Globus pallidus (tissue), 1 donor: ENCODE results near the gene LRRFIP2.
A peak's percentile ranks its signal among the peaks of the same experiment; 100 is the strongest.
"Not testable (repeated sequence)": the region's sequence is repeated elsewhere in the genome, so short reads cannot be mapped to it uniquely, and the experiment has no call there.

ENCODE experiments used
- DNase-seq: peaks from one replicate; pipeline ENCODE4 v3.0.0-alpha.2; 2015; ENCODE audit warnings: low spot score

LRRFIP2 gene

GRCh38 chr3:37067577-37067976 is 106.8 kb downstream of the LRRFIP2 start:
- DNase-seq, result no peak

- no peak for DNase-seq
Observed at GRCh38 chr3:37064747-37065146, 109.6 kb downstream of the LRRFIP2 start.

GRCh38 chr3:37058117-37058516 is 116.3 kb downstream of the LRRFIP2 start:
- no peak for DNase-seq

- DNase-seq, result no peak
Observed at GRCh38 chr3:37056826-37057225, 117.6 kb downstream of the LRRFIP2 start.

GRCh38 chr3:37055077-37055476 is 119.3 kb downstream of the LRRFIP2 start:
- not testable (repeated sequence) for DNase-seq

- DNase-seq, result peak; percentile 7
Observed at GRCh38 chr3:37054370-37054769, 120.0 kb downstream of the LRRFIP2 start.

GRCh38 chr3:37053753-37054152 is 120.6 kb downstream of the LRRFIP2 start:
- DNase-seq, result no peak

- peak; percentile 23 for DNase-seq
Observed at GRCh38 chr3:37053337-37053736, 121.0 kb downstream of the LRRFIP2 start.

GRCh38 chr3:37052860-37053259 is 121.5 kb downstream of the LRRFIP2 start:
- no peak for DNase-seq

GRCh38 chr3:37050282-37050681 is 124.1 kb downstream of the LRRFIP2 start:
- DNase-seq, result peak; percentile 29

- not testable (repeated sequence) for DNase-seq
Observed at GRCh38 chr3:37042712-37043111, 131.7 kb downstream of the LRRFIP2 start.

- DNase-seq, result no peak
Observed at GRCh38 chr3:37041546-37042195, 132.7 kb downstream of the LRRFIP2 start.

GRCh38 chr3:37040231-37040630 is 134.2 kb downstream of the LRRFIP2 start:
- DNase-seq, result no peak

- no peak for DNase-seq
Observed at GRCh38 chr3:37039161-37039846, 135.1 kb downstream of the LRRFIP2 start.

- no peak for DNase-seq
Observed at GRCh38 chr3:37037352-37037751, 137.0 kb downstream of the LRRFIP2 start.

GRCh38 chr3:37032961-37033360 is 141.4 kb downstream of the LRRFIP2 start:
- DNase-seq, result no peak

- DNase-seq, result no peak
Observed at GRCh38 chr3:37031096-37031682, 143.2 kb downstream of the LRRFIP2 start.

- no peak for DNase-seq
Observed at GRCh38 chr3:37030588-37030987, 143.8 kb downstream of the LRRFIP2 start.

GRCh38 chr3:37029516-37030163 is 144.7 kb downstream of the LRRFIP2 start:
- DNase-seq, result no peak

- DNase-seq, result no peak
Observed at GRCh38 chr3:37029111-37029510, 145.3 kb downstream of the LRRFIP2 start.

- DNase-seq, result no peak
Observed at GRCh38 chr3:37028329-37028728, 146.1 kb downstream of the LRRFIP2 start.

GRCh38 chr3:37026851-37027250 is 147.5 kb downstream of the LRRFIP2 start:
- no peak for DNase-seq
